ENCODE data around the gene C8G.

Gene C8G

GRCh38 chr9:136971746-136972145, 26.7 kb downstream of the C8G start:
- TF ChIP-seq, protein P1, sequence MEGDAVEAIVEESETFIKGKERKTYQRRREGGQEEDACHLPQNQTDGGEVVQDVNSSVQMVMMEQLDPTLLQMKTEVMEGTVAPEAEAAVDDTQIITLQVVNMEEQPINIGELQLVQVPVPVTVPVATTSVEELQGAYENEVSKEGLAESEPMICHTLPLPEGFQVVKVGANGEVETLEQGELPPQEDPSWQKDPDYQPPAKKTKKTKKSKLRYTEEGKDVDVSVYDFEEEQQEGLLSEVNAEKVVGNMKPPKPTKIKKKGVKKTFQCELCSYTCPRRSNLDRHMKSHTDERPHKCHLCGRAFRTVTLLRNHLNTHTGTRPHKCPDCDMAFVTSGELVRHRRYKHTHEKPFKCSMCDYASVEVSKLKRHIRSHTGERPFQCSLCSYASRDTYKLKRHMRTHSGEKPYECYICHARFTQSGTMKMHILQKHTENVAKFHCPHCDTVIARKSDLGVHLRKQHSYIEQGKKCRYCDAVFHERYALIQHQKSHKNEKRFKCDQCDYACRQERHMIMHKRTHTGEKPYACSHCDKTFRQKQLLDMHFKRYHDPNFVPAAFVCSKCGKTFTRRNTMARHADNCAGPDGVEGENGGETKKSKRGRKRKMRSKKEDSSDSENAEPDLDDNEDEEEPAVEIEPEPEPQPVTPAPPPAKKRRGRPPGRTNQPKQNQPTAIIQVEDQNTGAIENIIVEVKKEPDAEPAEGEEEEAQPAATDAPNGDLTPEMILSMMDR (IDR thresholded peaks at IDR 0.05; ENCODE audit: insufficient read depth, missing control alignments) = no peak
- DNase-seq (ENCODE audit: insufficient read length, low spot score) (no peak), FAIRE-seq (no peak)

GRCh38 chr9:136972335-136972734, 27.3 kb downstream of the C8G start:
- DNase-seq (ENCODE audit: insufficient read length, low spot score) (no peak), FAIRE-seq (no peak)
- TF ChIP-seq, protein P1 (IDR thresholded peaks at IDR 0.05; ENCODE audit: insufficient read depth, missing control alignments) = no peak

GRCh38 chr9:136972743-136973142, 27.7 kb downstream of the C8G start:
- TF ChIP-seq, protein P1 (IDR thresholded peaks at IDR 0.05; ENCODE audit: insufficient read depth, missing control alignments) = no peak
- DNase-seq (ENCODE audit: insufficient read length, low spot score) (no peak), FAIRE-seq (no peak)

GRCh38 chr9:136973618-136974617, 28.9 kb downstream of the C8G start:
- no peak for DNase-seq (ENCODE audit: insufficient read length, low spot score)
- no peak for FAIRE-seq
- TF ChIP-seq, protein P1 (IDR thresholded peaks at IDR 0.05; ENCODE audit: insufficient read depth, missing control alignments) = no peak

DNA sequence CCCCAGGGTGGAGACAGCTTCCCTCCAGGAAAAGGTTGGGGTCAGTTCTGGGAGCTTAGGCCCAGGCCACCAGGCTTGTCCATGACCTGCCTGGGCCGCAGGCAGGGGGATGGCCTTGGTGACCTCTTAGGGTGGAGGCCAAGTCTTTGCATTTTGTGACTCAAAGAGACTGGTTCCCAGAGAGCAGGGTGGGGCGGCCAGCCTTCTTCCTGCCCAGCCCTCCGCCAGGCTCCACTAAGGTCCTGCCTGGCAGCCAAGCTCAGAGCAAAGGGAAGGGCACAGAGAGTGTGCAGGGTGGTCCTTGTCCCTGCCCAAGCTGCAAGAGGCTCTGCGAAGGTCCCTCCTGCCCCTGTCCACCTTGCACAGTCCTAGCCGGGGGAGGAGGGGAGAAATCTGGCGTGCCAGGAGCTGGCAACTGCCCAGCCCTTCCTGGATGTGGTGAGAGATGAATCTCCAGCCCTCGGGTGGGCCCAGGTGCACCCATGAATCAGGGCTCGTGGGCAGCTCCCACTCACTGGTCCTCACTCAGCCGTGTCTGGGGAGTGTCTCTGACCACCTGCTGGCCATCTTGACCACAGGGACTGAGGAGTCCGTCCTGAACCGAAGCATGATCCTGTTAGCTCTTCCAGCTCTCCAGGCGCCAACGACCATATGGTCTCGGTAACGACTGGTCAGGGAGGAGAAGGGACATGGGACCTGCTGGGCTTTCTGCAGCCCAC, 29.9 kb downstream of the C8G start:
- DNase-seq (ENCODE audit: insufficient read length, low spot score) (no peak), FAIRE-seq (no peak)
- TF ChIP-seq, protein P1 (IDR thresholded peaks at IDR 0.05; ENCODE audit: insufficient read depth, missing control alignments) = no peak

DNA sequence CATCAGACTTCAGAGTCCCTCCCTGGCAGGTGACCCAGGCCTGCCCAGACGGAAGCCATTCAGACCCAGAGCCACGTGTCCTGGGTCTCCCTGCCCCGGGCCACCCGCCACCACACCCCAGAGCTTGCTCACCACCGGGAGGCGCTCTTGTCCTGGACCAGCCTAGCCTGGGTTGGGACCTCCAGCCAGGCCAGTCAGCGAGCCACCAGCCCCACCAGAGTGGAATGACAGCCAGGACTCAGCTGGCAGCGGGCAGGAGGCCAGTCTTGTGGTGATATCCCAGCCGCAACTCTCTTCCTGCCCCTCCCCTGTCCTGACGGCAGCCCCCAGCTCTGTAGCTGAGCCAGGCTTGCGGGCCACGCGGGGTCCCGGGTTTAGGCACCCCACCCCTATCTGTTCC, 30.6 kb downstream of the C8G start:
- FAIRE-seq (no peak), DNase-seq (ENCODE audit: insufficient read length, low spot score) (no peak)
- TF ChIP-seq, protein P1 (IDR thresholded peaks at IDR 0.05; ENCODE audit: insufficient read depth, missing control alignments) = no peak

Data from D721Med (cell line).